Tibial nerve (tissue), 4 donors: Measurements from ENCODE around the gene ERC2.

Experiments used
- EP300 ChIP-seq, 2 donors: sonication (generic); formaldehyde crosslinking; IDR thresholded peaks; one replicate each; pipeline ENCODE4 v1.6.1; 2017; ENCODE audit warnings: antibody characterized with exemption in 2 of 2, mild to moderate bottlenecking in 1 of 2
- POLR2A ChIP-seq, 2 donors: fragments of 450-650 bp; IDR thresholded peaks; one replicate each; pipeline ENCODE4 v1.6.1; 2017; ENCODE audit warnings: antibody characterized with exemption in 2 of 2, mild to moderate bottlenecking in 2 of 2, moderate library complexity in 2 of 2
- TF ChIP-seq, protein P1 (sequence below), 5 experiments: fragments of 200-600 bp in 3 of 5; fragments of 450-650 bp in 2 of 5; sonication (generic) in 3 of 5; IDR thresholded peaks; one replicate each; pipeline ENCODE4 v1.5.1; 2016 to 2019; ENCODE audit warnings: antibody characterized with exemption in 5 of 5, mild to moderate bottlenecking in 3 of 5, moderate library complexity in 2 of 5

DNA sequence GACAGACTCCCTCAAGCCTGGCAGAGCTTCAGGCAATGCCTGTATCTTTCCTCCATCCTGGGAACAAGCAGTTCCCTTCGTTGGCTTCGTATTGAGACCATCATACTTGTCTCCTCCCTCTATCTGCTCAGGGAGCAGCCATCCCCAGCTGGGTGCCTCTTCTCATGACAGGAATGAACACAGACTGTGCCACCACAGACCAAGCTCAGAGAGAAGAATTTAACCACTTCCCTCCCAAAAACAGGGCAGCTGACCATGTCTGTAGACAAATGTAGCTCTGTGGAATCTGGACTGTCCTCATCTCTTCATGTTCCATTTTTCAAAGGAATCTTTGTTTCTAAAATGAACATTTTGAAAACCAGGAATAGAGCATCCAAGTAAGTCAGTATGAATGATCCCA is 245.4 kb downstream of the ERC2 start:
- TF ChIP-seq EP300 (IDR thresholded peaks at IDR 0.05) (no peak), POLR2A (IDR thresholded peaks at IDR 0.05) (no peak)
- TF ChIP-seq, protein P1, sequence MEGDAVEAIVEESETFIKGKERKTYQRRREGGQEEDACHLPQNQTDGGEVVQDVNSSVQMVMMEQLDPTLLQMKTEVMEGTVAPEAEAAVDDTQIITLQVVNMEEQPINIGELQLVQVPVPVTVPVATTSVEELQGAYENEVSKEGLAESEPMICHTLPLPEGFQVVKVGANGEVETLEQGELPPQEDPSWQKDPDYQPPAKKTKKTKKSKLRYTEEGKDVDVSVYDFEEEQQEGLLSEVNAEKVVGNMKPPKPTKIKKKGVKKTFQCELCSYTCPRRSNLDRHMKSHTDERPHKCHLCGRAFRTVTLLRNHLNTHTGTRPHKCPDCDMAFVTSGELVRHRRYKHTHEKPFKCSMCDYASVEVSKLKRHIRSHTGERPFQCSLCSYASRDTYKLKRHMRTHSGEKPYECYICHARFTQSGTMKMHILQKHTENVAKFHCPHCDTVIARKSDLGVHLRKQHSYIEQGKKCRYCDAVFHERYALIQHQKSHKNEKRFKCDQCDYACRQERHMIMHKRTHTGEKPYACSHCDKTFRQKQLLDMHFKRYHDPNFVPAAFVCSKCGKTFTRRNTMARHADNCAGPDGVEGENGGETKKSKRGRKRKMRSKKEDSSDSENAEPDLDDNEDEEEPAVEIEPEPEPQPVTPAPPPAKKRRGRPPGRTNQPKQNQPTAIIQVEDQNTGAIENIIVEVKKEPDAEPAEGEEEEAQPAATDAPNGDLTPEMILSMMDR (IDR thresholded peaks at IDR 0.05): no peak
